Fibroblast of skin of left biceps (primary cell): ENCODE data around the gene PEX5L.
"Not testable (repeated sequence)": the region's sequence is repeated elsewhere in the genome, so short reads cannot be mapped to it uniquely, and the experiment has no call there.

ENCODE experiments used
- DNase-seq, 2 experiments: peaks; one replicate each; pipeline ENCODE4 v3.0.0-alpha.2; 2013; ENCODE audit warnings: low read depth in 2 of 2

PEX5L gene

DNA sequence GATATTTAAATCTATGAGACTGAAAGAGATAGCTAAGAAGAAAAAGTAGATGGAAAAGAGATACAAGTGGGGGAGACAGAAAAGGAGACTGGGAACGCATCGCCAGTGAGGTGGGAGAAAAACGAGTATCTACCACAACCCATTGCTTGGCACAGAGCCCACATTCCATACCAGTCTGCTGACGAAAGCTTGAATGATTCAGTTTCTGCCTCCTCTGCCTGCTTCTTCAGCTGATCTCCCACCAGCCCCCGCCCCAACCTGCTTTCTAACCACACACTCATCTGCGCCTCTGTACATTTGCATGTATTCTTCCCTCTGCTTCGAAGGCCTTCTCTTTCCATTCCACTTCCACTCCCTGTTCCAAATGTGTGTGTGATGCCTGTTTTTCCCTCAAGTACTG, 195.8 kb downstream of the PEX5L start:
- DNase-seq = peak; percentile 14 to 29

DNA sequence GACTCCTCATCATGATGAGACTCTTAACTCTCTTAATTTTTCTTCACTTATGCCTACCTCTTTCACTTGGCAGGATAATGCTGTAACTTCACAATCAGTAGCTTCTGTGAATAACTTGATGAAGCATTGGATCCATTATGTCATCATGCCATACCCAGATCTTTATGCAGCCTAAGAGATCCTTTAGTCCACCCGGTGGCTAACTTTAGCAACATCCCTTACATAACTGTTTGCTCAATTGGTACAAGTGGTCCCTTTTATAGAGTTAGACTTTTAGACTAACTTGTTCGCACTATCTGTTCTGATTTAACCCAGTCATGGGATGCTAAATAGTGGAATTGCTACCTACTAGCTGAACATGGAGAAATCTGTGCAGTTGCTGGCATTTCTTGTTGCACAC, 199.4 kb downstream of the PEX5L start:
- DNase-seq = no peak

- no peak for DNase-seq
Measured at GRCh38 chr3:179833294-179833693, 203.4 kb downstream of the PEX5L start.

DNA sequence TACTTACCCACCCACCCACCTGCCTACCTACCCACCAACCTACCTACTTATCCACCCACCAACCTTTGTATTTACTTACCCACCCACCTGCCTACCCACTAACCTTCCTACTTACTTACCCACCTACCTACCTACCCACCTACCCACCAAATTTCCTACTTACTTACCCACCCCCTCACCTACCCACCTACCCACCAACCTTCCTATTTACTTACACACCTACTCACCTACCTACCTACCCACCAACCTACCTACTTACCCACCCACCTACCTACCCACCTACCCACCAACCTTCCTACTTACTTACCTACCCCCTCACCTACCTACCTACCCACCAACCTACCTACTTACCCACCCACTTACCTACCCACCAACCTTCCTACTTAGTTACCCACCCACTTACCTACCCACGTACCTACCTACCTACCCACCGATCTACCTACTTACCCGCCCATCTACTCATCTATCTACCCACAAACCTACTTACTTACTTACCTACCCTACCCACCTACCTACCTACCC, 204.3 kb downstream of the PEX5L start:
- no peak for DNase-seq

- no peak for DNase-seq
Measured at GRCh38 chr3:179829401-179829800, 207.3 kb downstream of the PEX5L start.

GRCh38 chr3:179828738-179829137, 208.0 kb downstream of the PEX5L start:
- DNase-seq = no peak

DNA sequence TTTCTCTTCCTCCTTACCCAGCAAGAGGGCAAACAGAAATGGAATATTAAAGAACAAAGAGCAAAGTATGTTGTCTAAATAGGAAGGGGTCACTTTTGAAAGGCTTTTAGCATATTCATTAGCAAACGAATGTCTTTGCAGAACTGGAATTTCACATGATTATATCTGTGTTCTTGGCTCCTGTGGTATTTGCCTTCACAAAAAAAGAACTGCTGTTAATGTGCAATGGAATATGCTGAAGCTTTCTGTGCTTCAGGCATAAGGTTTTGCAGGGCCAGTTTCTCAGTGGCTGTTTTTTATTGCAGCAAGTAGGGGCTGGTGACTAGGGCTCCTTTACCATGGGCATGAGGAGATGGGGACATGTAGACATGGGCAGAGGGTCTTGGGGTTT, 210.5 kb downstream of the PEX5L start:
- DNase-seq = no peak

- no peak for DNase-seq
Measured at GRCh38 chr3:179825527-179826246, 211.1 kb downstream of the PEX5L start.

GRCh38 chr3:179822296-179822695, 214.4 kb downstream of the PEX5L start:
- no peak for DNase-seq

GRCh38 chr3:179819379-179819778, 217.4 kb downstream of the PEX5L start:
- no peak for DNase-seq

DNA sequence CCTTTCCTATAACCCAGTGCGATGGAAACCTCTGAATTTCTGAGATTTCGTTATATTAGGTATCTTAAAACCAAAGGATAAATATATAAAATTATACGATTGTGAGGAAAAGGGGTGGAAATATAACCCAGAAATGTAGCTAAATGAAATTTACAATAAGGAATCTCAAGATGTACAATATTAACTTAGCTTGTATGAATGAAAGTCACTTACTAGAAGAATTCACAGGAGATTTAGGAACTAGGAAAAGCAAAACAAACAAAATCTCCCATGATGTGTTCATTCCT, 224.7 kb downstream of the PEX5L start:
- no peak for DNase-seq

DNA sequence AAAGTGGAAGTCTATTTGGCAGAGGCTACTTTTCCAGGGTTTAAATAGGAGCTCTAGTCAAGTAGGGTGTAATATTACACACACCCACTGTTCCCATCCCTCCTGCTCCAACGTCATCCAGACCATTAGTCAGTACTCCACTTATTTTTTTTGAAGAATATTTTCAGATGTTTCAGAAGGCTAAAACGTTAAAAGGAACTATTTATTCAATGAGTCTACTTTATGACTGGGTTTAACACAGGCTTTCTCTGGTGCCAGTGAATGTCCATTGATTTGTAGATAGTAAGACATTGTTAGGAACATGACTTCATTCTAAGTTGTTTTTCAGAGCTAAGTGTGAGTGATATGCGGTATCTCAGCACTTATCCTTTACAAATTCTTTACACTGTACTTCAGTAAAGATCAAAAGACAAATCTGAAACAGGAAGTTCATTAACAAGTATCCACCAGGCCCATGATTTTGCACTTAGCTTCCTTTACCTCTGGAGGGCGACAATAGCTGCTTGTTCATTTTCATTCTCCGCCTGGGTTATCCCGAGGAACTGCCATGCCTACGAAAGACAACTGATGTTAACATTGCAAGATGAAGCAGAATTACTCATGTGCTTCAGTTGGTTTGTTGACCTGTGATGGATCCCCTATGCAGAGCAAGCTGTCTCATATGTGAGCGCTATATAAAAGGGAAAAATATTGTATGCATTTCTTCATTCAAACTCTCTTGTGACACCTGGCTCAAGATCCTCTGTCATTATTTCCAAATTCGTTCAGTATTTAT, 225.2 kb downstream of the PEX5L start:
- DNase-seq = peak; percentile 45 to 49

DNA sequence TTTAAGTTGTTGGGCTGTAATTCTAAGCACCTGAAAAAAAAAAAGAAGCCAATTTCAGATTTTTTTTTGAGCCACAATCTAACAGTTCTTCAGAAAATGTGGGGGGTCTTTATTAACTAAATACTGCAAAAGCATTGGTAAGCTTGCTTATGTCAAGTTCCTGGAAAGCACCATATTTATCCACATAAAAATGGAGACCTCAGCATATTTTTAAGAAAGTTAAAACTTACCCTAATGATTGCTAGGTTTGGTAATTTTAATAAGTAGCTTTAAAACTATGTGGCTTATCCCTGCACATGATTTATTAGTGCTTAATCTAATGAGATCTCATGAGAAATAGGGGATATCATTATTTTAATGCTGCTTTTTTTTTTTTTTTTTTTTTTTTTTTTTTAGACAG, 227.1 kb downstream of the PEX5L start:
- DNase-seq = no peak

- no peak for DNase-seq
Measured at GRCh38 chr3:179807588-179807987, 229.1 kb downstream of the PEX5L start.

DNA sequence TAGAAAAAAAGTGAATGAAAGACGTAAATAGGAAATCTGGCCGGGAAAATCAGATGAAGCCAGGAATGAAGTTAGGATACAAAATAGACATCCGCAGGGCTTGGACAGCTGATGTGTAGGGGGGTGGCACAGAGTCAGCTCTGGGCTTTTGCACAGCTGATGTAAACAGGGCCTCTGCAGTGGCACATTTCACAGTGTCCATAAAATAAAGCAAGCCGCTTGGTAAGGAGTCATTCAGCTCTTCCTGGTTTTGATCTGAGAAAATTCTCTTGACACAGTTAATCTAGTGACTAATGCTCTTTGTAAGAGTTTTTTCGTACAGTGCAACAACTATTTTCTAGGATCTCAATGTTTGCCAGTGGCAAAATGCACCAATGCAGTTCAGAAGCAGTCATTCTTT, 230.6 kb downstream of the PEX5L start:
- DNase-seq = no peak

DNA sequence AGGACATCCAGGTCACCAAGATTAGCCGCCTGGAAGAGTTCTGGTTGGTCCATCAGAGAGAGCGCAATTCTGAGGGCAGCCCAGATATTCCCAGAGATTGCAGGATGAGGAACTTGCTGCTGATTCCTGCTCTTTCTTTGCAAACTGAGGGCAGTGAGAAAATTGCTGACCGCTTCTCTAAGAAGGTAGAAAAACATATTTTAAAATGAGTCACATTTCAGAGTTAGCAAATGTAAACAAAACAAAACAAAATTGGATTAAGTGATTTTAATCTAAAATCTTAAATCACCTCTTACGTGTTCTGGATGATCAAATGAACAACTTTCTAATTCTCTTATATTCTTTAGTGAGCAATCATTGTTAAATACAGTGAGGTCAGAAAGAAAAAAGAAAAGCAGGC, 234.9 kb downstream of the PEX5L start:
- DNase-seq = no peak

GRCh38 chr3:179801263-179801662, 235.5 kb downstream of the PEX5L start:
- peak; percentile 85 to 87 for DNase-seq

DNA sequence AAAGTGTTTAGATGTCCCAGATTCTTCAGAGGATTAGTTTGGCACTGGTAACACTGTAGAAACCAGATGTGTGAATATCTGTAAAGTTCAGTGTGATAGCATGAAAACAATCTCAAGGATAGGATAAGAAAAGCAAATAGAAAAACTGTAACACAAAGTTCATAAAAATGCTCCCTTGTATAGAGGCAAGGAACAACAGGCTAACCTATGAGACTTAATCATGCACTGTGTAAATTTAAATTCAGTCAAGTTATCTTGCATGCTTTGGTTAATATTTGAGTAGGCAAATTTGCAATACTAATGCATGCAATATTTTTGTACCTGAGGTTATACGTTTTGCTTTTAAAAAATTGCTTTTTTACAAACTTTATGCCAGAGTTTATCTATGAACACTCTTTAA, 239.5 kb downstream of the PEX5L start:
- no peak for DNase-seq

DNA sequence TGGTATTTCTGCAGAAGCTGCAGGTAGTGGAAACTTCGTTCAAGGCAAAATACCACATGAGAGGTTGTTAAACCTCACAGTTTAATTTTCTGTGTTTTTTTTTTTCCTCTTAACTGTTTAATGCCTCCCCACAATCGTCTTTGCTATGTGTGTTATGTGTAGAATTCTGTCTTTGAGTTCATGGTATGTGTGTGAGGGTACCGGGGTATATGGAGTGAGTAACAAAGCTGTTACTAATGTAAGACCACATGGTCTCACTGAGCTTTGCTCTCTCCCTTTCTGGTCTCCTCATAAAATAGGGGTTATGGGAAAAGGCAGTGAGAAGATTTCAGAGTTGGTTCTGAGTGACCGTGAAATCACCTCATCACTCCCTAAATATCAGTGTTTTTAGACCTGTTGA, 240.3 kb downstream of the PEX5L start:
- DNase-seq = no peak

- DNase-seq = no peak
Measured at GRCh38 chr3:179794355-179794754, 242.4 kb downstream of the PEX5L start.

GRCh38 chr3:179791793-179792192, 244.9 kb downstream of the PEX5L start:
- DNase-seq = no peak

GRCh38 chr3:179788996-179789395, 247.7 kb downstream of the PEX5L start:
- DNase-seq = no peak

DNA sequence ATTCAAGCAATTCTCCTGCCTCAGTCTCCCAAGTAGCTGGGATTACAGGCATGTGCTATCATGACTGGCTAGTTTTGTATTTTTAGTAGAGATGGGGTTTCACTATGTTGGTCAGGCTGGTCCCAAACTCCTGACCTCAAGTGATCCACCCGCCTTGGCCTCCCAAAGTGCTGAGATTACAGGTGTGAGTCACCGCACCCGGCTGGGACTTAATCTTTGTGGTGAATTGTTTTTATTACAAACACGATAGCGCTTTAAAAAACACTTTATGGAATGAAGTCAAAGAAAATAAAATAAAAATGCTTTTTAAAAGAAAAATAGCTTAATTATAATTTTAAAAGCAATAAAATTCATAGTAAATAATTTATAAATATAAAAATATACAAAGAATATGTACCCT, 253.9 kb downstream of the PEX5L start:
- DNase-seq = not testable (repeated sequence)
